GM12878 (cell line): ENCODE results near the gene TIRAP. TPM values are rescaled to one million over a fixed set of nuclear protein-coding genes. Genes with fewer than 3 reads are reported as not detected.

Experiments used
- ATF7 ChIP-seq: fragments of 450-650 bp; IDR thresholded peaks from 2 replicates; pipeline ENCODE4 v1.6.1; 2016; ENCODE audit warnings: low read depth, mild to moderate bottlenecking
- BRCA1 ChIP-seq: IDR thresholded peaks from 2 replicates; pipeline ENCODE4 v1.6.1; 2011; ENCODE audit warnings: low read depth, low read length, improper control_type of control experiment
- FOS ChIP-seq: IDR thresholded peaks from 3 replicates; pipeline ENCODE4 v1.6.1; 2011; ENCODE audit warnings: borderline replicate concordance; ENCODE audit not compliant: insufficient read length; ENCODE audit errors: extremely low read depth
- FOXM1 ChIP-seq: IDR thresholded peaks from 2 replicates; pipeline ENCODE4 v1.6.1; 2012; ENCODE audit warnings: low read depth, mild to moderate bottlenecking, inconsistent platforms, low read length, moderate library complexity
- GABPA ChIP-seq: IDR thresholded peaks from 2 replicates; pipeline ENCODE4 v1.6.1; 2014; ENCODE audit warnings: antibody characterized with exemption, low read depth, mild to moderate bottlenecking, inconsistent platforms
- HCFC1 ChIP-seq: fragments of 150-350 bp; IDR thresholded peaks from 2 replicates; pipeline ENCODE4 v1.6.1; 2014; ENCODE audit warnings: low read length
- HDGF ChIP-seq: fragments of 450-650 bp; IDR thresholded peaks from 2 replicates; pipeline ENCODE4 v1.6.1; 2016; ENCODE audit warnings: antibody characterized with exemption
- IKZF2 ChIP-seq, 2 experiments: fragments of 450-650 bp; IDR thresholded peaks; 2 replicates each; pipeline ENCODE4 v1.6.1; 2017; ENCODE audit warnings: mild to moderate bottlenecking in 2 of 2, moderate library complexity in 2 of 2
- JUND ChIP-seq: IDR thresholded peaks from 2 replicates; pipeline ENCODE4 v1.6.1; 2012; ENCODE audit warnings: low read depth, mild to moderate bottlenecking, low read length, improper control_type of control experiment, moderate library complexity
- MEF2B ChIP-seq: fragments of 450-650 bp; IDR thresholded peaks from 2 replicates; pipeline ENCODE4 v1.6.1; 2018; ENCODE audit warnings: mild to moderate bottlenecking, moderate library complexity; ENCODE audit not compliant: partially characterized antibody, poor library complexity, severe bottlenecking
- NR2C2 ChIP-seq: IDR thresholded peaks from 2 replicates; pipeline ENCODE4 v1.6.1; 2011; ENCODE audit warnings: borderline replicate concordance, low read depth; ENCODE audit not compliant: control insufficient read depth, insufficient read length
- RAD21 ChIP-seq: IDR thresholded peaks from 2 replicates; pipeline ENCODE4 v1.6.1; 2011; ENCODE audit warnings: mild to moderate bottlenecking, low read depth, low read length, moderate library complexity; ENCODE audit not compliant: insufficient read depth
- RBBP5 ChIP-seq: fragments of 200-600 bp; sonication (generic); conservative IDR thresholded peaks from 2 replicates; pipeline ENCODE4 v1.6.1; 2016
- RELA ChIP-seq: fragments of 450-650 bp; IDR thresholded peaks from 2 replicates; pipeline ENCODE4 v1.8.0; 2014; ENCODE audit warnings: borderline replicate concordance; ENCODE audit not compliant: partially characterized antibody
- RUNX3 ChIP-seq: IDR thresholded peaks from 2 replicates; pipeline ENCODE4 v1.6.1; 2012; ENCODE audit warnings: low read length, inconsistent platforms
- SMC3 ChIP-seq: IDR thresholded peaks from 2 replicates; pipeline ENCODE4 v1.6.1; 2011; ENCODE audit warnings: low read length, improper control_type of control experiment, borderline replicate concordance
- SUPT20H ChIP-seq: IDR thresholded peaks from 2 replicates; pipeline ENCODE4 v1.6.1; 2011; ENCODE audit warnings: low read depth, mild to moderate bottlenecking, low read length, moderate library complexity, borderline replicate concordance; ENCODE audit not compliant: control insufficient read depth
- TAF1 ChIP-seq: IDR thresholded peaks from 2 replicates; pipeline ENCODE4 v1.6.1; 2011; ENCODE audit warnings: mild to moderate bottlenecking, low read depth, low read length, borderline replicate concordance
- ZNF207 ChIP-seq: fragments of 450-650 bp; IDR thresholded peaks from 2 replicates; pipeline ENCODE4 v1.6.1; 2014; ENCODE audit warnings: antibody characterized with exemption, mild to moderate bottlenecking, borderline replicate concordance
- ZNF24 ChIP-seq: fragments of 450-650 bp; IDR thresholded peaks from 2 replicates; pipeline ENCODE4 v1.6.1; 2017; ENCODE audit warnings: antibody characterized with exemption, mild to moderate bottlenecking
- ZSCAN29 ChIP-seq: fragments of 450-650 bp; IDR thresholded peaks from 2 replicates; pipeline ENCODE4 v1.6.1; 2017; ENCODE audit warnings: mild to moderate bottlenecking, moderate library complexity
- polyA plus RNA-seq, 11 experiments: library from polyadenylated mRNA; depleted of rRNA in 4 of 11; unstranded in 6 of 11; stranded (reverse) in 5 of 11; fragments of >200 nt; fragmentation: Nextera tagmentation in 4 of 11; fragmentation: Illumina TruSeq in 1 of 11; extraction: Ambion mirVana in 4 of 11; extraction: Trizol in 1 of 11; gene quantifications; 1 replicate in 1 of 11; 2 replicates in 10 of 11; pipeline versions ENCODE4 v1.2.1 to v1.2.3, GENCODE V29; 2011 to 2016; ENCODE audit warnings: inconsistent platforms in 2 of 11, missing spikeins in 2 of 11, low read depth in 1 of 11
- total RNA-seq, 4 experiments: library from RNA; depleted of rRNA in 3 of 4; stranded (reverse); fragments of >200 nt in 3 of 4; fragmentation: Illumina TruSeq in 1 of 4; extraction: Trizol in 1 of 4; gene quantifications; 2 replicates each; pipeline versions ENCODE4 v1.2.1 to v1.2.3, GENCODE V29; 2013 to 2021
- TF ChIP-seq, protein P1 (sequence below): fragments of 450-650 bp; IDR thresholded peaks from 2 replicates; pipeline ENCODE4 v1.6.1; 2017; ENCODE audit warnings: antibody characterized with exemption, mild to moderate bottlenecking, moderate library complexity
- TF ChIP-seq, protein P2 (sequence below): fragments of 450-650 bp; IDR thresholded peaks from 2 replicates; pipeline ENCODE4 v1.6.1; 2017; ENCODE audit warnings: mild to moderate bottlenecking, moderate library complexity
- TF ChIP-seq, protein P3 (sequence below): IDR thresholded peaks from 2 replicates; pipeline ENCODE4 v1.6.1; 2011; ENCODE audit warnings: borderline replicate concordance, low read depth, mild to moderate bottlenecking, moderate library complexity, mixed read lengths, low read length; ENCODE audit not compliant: insufficient read depth; ENCODE audit errors: extremely low read length
- TF ChIP-seq, protein P4 (sequence below): IDR thresholded peaks from 2 replicates; pipeline ENCODE4 v1.6.1; 2012; ENCODE audit warnings: low read depth, low read length, improper control_type of control experiment

TIRAP gene
- total and polyA plus RNA-seq, 10 of the 15 experiments (the other 5 are each of a cell fraction or from before 2014, with no cell fraction given) = 0.76 to 9.9 (median 4.7) TPM

DNA sequence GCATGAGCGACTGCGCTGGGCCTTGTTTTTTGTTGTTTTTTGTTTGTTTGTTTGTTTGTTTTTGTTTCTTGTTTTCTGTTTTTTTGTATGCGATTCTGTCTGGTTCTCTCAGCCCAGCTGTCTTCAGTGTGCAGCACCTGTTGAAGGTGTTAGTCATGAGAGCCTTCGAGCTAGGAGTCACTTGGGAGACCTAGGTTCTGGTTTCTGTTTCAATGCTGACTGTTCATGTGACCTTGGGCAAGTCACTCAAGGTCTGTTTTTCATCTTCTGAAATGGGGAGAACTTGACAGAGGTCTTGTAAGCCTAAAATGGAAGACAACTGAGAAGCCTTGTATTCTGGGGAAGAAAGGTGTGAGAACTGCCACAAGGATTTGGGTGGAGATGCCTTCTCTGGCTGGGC, 22.8 kb downstream of the TIRAP start (continued):
- TF ChIP-seq, protein P1, sequence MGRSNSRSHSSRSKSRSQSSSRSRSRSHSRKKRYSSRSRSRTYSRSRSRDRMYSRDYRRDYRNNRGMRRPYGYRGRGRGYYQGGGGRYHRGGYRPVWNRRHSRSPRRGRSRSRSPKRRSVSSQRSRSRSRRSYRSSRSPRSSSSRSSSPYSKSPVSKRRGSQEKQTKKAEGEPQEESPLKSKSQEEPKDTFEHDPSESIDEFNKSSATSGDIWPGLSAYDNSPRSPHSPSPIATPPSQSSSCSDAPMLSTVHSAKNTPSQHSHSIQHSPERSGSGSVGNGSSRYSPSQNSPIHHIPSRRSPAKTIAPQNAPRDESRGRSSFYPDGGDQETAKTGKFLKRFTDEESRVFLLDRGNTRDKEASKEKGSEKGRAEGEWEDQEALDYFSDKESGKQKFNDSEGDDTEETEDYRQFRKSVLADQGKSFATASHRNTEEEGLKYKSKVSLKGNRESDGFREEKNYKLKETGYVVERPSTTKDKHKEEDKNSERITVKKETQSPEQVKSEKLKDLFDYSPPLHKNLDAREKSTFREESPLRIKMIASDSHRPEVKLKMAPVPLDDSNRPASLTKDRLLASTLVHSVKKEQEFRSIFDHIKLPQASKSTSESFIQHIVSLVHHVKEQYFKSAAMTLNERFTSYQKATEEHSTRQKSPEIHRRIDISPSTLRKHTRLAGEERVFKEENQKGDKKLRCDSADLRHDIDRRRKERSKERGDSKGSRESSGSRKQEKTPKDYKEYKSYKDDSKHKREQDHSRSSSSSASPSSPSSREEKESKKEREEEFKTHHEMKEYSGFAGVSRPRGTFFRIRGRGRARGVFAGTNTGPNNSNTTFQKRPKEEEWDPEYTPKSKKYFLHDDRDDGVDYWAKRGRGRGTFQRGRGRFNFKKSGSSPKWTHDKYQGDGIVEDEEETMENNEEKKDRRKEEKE = no peak
- TF ChIP-seq, protein P2, sequence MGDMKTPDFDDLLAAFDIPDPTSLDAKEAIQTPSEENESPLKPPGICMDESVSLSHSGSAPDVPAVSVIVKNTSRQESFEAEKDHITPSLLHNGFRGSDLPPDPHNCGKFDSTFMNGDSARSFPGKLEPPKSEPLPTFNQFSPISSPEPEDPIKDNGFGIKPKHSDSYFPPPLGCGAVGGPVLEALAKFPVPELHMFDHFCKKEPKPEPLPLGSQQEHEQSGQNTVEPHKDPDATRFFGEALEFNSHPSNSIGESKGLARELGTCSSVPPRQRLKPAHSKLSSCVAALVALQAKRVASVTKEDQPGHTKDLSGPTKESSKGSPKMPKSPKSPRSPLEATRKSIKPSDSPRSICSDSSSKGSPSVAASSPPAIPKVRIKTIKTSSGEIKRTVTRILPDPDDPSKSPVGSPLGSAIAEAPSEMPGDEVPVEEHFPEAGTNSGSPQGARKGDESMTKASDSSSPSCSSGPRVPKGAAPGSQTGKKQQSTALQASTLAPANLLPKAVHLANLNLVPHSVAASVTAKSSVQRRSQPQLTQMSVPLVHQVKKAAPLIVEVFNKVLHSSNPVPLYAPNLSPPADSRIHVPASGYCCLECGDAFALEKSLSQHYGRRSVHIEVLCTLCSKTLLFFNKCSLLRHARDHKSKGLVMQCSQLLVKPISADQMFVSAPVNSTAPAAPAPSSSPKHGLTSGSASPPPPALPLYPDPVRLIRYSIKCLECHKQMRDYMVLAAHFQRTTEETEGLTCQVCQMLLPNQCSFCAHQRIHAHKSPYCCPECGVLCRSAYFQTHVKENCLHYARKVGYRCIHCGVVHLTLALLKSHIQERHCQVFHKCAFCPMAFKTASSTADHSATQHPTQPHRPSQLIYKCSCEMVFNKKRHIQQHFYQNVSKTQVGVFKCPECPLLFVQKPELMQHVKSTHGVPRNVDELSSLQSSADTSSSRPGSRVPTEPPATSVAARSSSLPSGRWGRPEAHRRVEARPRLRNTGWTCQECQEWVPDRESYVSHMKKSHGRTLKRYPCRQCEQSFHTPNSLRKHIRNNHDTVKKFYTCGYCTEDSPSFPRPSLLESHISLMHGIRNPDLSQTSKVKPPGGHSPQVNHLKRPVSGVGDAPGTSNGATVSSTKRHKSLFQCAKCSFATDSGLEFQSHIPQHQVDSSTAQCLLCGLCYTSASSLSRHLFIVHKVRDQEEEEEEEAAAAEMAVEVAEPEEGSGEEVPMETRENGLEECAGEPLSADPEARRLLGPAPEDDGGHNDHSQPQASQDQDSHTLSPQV = no peak
- TF ChIP-seq NR2C2 = no peak
- TF ChIP-seq FOS = no peak
- no peak for TF ChIP-seq RUNX3
- no peak for TF ChIP-seq FOXM1
- TF ChIP-seq RELA = no peak
- TF ChIP-seq ATF7 = 0 out of 2 replicates have a peak, but pooled peaks have one; percentile 26
- no peak for TF ChIP-seq HCFC1
- peak; percentile 54 for TF ChIP-seq MEF2B
- no peak for TF ChIP-seq ZNF24
- TF ChIP-seq SUPT20H = no peak
- no peak for TF ChIP-seq SMC3
- no peak for TF ChIP-seq RAD21
- TF ChIP-seq ZNF207 = 0 out of 2 replicates have a peak, but pooled peaks have one; percentile 31
- TF ChIP-seq TAF1 = no peak
- no peak for TF ChIP-seq JUND
- TF ChIP-seq GABPA = no peak
- TF ChIP-seq RBBP5 = no peak
- TF ChIP-seq, protein P3, sequence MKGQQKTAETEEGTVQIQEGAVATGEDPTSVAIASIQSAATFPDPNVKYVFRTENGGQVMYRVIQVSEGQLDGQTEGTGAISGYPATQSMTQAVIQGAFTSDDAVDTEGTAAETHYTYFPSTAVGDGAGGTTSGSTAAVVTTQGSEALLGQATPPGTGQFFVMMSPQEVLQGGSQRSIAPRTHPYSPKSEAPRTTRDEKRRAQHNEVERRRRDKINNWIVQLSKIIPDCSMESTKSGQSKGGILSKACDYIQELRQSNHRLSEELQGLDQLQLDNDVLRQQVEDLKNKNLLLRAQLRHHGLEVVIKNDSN = peak; percentile 5
- TF ChIP-seq HDGF = no peak; the same call in 1 of the 2 replicates
- TF ChIP-seq ZSCAN29 = no peak
- no peak for TF ChIP-seq BRCA1
- TF ChIP-seq IKZF2 (IDR thresholded peaks at IDR 0.05) = no peak; a peak in 1 of 4 replicates
- TF ChIP-seq, protein P4, sequence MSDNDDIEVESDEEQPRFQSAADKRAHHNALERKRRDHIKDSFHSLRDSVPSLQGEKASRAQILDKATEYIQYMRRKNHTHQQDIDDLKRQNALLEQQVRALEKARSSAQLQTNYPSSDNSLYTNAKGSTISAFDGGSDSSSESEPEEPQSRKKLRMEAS = no peak
